B cell (primary cell): ENCODE results near the gene DDX28. TPM values are rescaled to one million over a fixed set of nuclear protein-coding genes. Genes with fewer than 3 reads are reported as not detected.
A peak's percentile ranks its signal among the peaks of the same experiment; 100 is the strongest.

ENCODE experiments used
- ATAC-seq: fragments of 200-7000 bp; cut with Tn5 transposase; one replicate; pipeline ENCODE4 v1.10.0; 2021; ENCODE audit warnings: low read depth, mild to moderate bottlenecking, moderate number of reproducible peaks, moderate library complexity
- CTCF ChIA-PET: fragments of 350-600 bp; sonication (Branson Sonifier 250); formaldehyde crosslinking; loops from one replicate; lab custom pipeline; 2021; ENCODE audit warnings: antibody characterized with exemption, inconsistent platforms; lab: Charles Lee
- POLR2A ChIA-PET: fragments of 350-600 bp; sonication (Branson Sonifier 250); formaldehyde crosslinking; loops from one replicate; lab custom pipeline; 2021; ENCODE audit warnings: antibody characterized with exemption; lab: Charles Lee
- DNase-seq: peaks from one replicate; pipeline ENCODE4 v3.0.0; 2013
- H2AFZ ChIP-seq: 2 replicates; pipeline ENCODE4 v1.6.1; 2012; ENCODE audit warnings: mild to moderate bottlenecking, low read depth, low read length; ENCODE audit not compliant: insufficient read depth, poor library complexity, severe bottlenecking
- H3K27ac ChIP-seq, 2 donors: 1 replicate in 1 of 2; 2 replicates in 1 of 2; pipeline ENCODE4 v1.5.1; 2012 to 2013; ENCODE audit warnings: low read length in 2 of 2, mild to moderate bottlenecking in 2 of 2, moderate library complexity in 1 of 2
- H3K27me3 ChIP-seq, 4 experiments: fragments of 200-600 bp in 1 of 4; sonication (generic) in 1 of 4; replicated peaks in 1 of 4; 1 replicate in 2 of 4; 2 replicates in 2 of 4; pipeline versions ENCODE4 v1.6.1 to v1.7.0; 2013 to 2016; ENCODE audit warnings: low read length in 3 of 4, mild to moderate bottlenecking in 2 of 4, mixed read lengths in 1 of 4, moderate library complexity in 1 of 4; ENCODE audit not compliant: insufficient read depth in 4 of 4, control insufficient read depth in 3 of 4; ENCODE audit errors: control extremely low read depth in 1 of 4
- H3K36me3 ChIP-seq, 2 experiments: replicated peaks in 1 of 2; 1 replicate in 1 of 2; 2 replicates in 1 of 2; pipeline versions ENCODE4 v1.6.1 to v1.7.1; 2013; ENCODE audit warnings: low read length in 1 of 2; ENCODE audit not compliant: insufficient read depth in 2 of 2, control insufficient read depth in 1 of 2; ENCODE audit errors: control extremely low read depth in 1 of 2, extremely low read depth in 1 of 2
- H3K4me1 ChIP-seq, 2 donors: fragments of 200-600 bp in 1 of 2; sonication (generic) in 1 of 2; 1 replicate in 1 of 2; 2 replicates in 1 of 2; pipeline versions ENCODE4 v1.5.1 to v1.6.1; 2013 to 2017; ENCODE audit warnings: low read length in 2 of 2; ENCODE audit not compliant: control insufficient read depth in 2 of 2, insufficient read depth in 2 of 2
- H3K4me2 ChIP-seq: replicated peaks from 2 replicates; pipeline ENCODE3; 2012; ENCODE audit warnings: mild to moderate bottlenecking, low read depth, low read length; ENCODE audit not compliant: poor library complexity, severe bottlenecking
- H3K4me3 ChIP-seq, 5 experiments: fragments of 200-600 bp in 1 of 5; sonication (generic) in 1 of 5; 1 replicate in 3 of 5; 2 replicates in 2 of 5; pipeline versions ENCODE4 v1.5.1 to v1.7.0; 2011 to 2016; ENCODE audit warnings: low read length in 4 of 5, mild to moderate bottlenecking in 4 of 5, low read depth in 2 of 5, control low read depth in 1 of 5, moderate library complexity in 1 of 5; ENCODE audit not compliant: insufficient read depth in 1 of 5; ENCODE audit errors: control extremely low read depth in 1 of 5, extremely low read depth in 1 of 5
- H3K79me2 ChIP-seq: fragments of 200-600 bp; sonication (generic); one replicate; pipeline ENCODE4 v1.6.0; 2016; ENCODE audit warnings: low read length; ENCODE audit not compliant: control insufficient read depth, insufficient read depth
- H3K9ac ChIP-seq: fragments of 200-600 bp; sonication (generic); 2 replicates; pipeline ENCODE4 v1.6.1; 2017; ENCODE audit warnings: mild to moderate bottlenecking, low read length, moderate library complexity
- H3K9me3 ChIP-seq, 3 donors: one replicate each; pipeline versions ENCODE4 v1.6.1 to v1.7.1; 2013; ENCODE audit warnings: low read length in 2 of 3; ENCODE audit not compliant: control insufficient read depth in 2 of 3, insufficient read depth in 1 of 3; ENCODE audit errors: control extremely low read depth in 1 of 3
- H4K20me1 ChIP-seq: 2 replicates; pipeline ENCODE4 v1.6.0; 2012; ENCODE audit warnings: mild to moderate bottlenecking, low read length; ENCODE audit not compliant: insufficient read depth, control insufficient read depth, poor library complexity, severe bottlenecking
- H3K27ac Mint-ChIP-seq: one replicate; pipeline ENCODE4 v1.8.0; 2021; ENCODE audit warnings: mixed read lengths
- H3K27me3 Mint-ChIP-seq: one replicate; pipeline ENCODE4 v1.8.0; 2021; ENCODE audit warnings: mixed read lengths
- H3K4me1 Mint-ChIP-seq: one replicate; pipeline ENCODE4 v1.8.0; 2021; ENCODE audit warnings: mixed read lengths
- H3K4me3 Mint-ChIP-seq: one replicate; pipeline ENCODE4 v1.8.0; 2021; ENCODE audit warnings: mixed read lengths
- H3K9me3 Mint-ChIP-seq: one replicate; pipeline ENCODE4 v1.8.0; 2022; ENCODE audit warnings: mixed read lengths; ENCODE audit not compliant: insufficient read depth
- EZH2 ChIP-seq: IDR thresholded peaks from 2 replicates; pipeline ENCODE4 v1.6.1; 2012; ENCODE audit warnings: borderline replicate concordance, low read depth, mild to moderate bottlenecking, moderate library complexity, low read length; ENCODE audit not compliant: insufficient read depth, poor library complexity, severe bottlenecking
- WGBS: methylation state at CpG from one replicate; pipeline ENCODE4 v1.1.5; 2013; ENCODE audit warnings: missing lambda C conversion rate; ENCODE audit not compliant: insufficient coverage; 5-methylcytosine and 5-hydroxymethylcytosine counted together
- intact Hi-C: fragments of 100-400 bp; cut with micrococcal nuclease; formaldehyde crosslinking; loops from one replicate; pipeline ENCODE4 v1.10.0; 2022
- polyA plus RNA-seq: library from polyadenylated mRNA; depleted of rRNA; stranded (reverse); fragments of >200 nt; gene quantifications from 2 replicates; pipeline ENCODE4 v1.2.3, GENCODE V29; 2012
- total RNA-seq, 2 donors: library from RNA; stranded (reverse); fragments of 120-200 nt in 1 of 2; gene quantifications; 1 replicate in 1 of 2; 2 replicates in 1 of 2; pipeline versions ENCODE4 v1.2.3 to v1.2.4, GENCODE V29; 2013 to 2022
- TF ChIP-seq, protein P1 (sequence below): fragments of 200-600 bp; IDR thresholded peaks from one replicate; pipeline ENCODE4 v1.8.0; 2022; ENCODE audit warnings: antibody characterized with exemption, mild to moderate bottlenecking

The DDX28 gene
- total and polyA plus RNA-seq, 2 donors (not counting 1 experiment from before 2014, with no cell fraction given): 8.0 to 20.2 TPM

GRCh38 chr16:67982011-67982696, 40.9 kb downstream of the DDX28 start:
- H3K4me1 Mint-ChIP-seq: peaks cover 24% of the 10 kb centered on the region
- Histone ChIP-seq H3K4me1 (peaks cover 19 to 31% of the 10 kb centered on the region in 2 donors), H3K79me2 (peaks cover 5% of the 10 kb centered on the region), H3K9me3 (no peaks in the 10 kb centered on the region), H4K20me1 (no peaks in the 10 kb centered on the region), H3K36me3 (no peaks in the 10 kb centered on the region), H3K4me3 (no peak overlapping the region), H3K27me3 (peaks cover 0 to 3% (median 0%) of the 10 kb centered on the region in 4 experiments), H3K4me2 (no peak overlapping the region), H3K9ac (no peak overlapping the region), H3K27ac (no peak overlapping the region), H2AFZ (no peak overlapping the region)
- no peaks in the 10 kb centered on the region for H3K27me3 Mint-ChIP-seq
- TF ChIP-seq EZH2: no peak
- TF ChIP-seq, protein P1, sequence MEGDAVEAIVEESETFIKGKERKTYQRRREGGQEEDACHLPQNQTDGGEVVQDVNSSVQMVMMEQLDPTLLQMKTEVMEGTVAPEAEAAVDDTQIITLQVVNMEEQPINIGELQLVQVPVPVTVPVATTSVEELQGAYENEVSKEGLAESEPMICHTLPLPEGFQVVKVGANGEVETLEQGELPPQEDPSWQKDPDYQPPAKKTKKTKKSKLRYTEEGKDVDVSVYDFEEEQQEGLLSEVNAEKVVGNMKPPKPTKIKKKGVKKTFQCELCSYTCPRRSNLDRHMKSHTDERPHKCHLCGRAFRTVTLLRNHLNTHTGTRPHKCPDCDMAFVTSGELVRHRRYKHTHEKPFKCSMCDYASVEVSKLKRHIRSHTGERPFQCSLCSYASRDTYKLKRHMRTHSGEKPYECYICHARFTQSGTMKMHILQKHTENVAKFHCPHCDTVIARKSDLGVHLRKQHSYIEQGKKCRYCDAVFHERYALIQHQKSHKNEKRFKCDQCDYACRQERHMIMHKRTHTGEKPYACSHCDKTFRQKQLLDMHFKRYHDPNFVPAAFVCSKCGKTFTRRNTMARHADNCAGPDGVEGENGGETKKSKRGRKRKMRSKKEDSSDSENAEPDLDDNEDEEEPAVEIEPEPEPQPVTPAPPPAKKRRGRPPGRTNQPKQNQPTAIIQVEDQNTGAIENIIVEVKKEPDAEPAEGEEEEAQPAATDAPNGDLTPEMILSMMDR: no peak
- no peak overlapping the region for H3K4me3 Mint-ChIP-seq
- POLR2A ChIA-PET: no interaction called here
- CTCF ChIA-PET: interaction anchor here (1.2 to 28.7 kb wide), 2 partner anchors 17 to 60 kb away, joined by 3 to 320 read pairs; no protein-coding TSS in a partner anchor
- no peaks in the 10 kb centered on the region for H3K9me3 Mint-ChIP-seq
- no peak overlapping the region for H3K27ac Mint-ChIP-seq
- WGBS: 98% methylated on average over 42 of the region's 49 CpGs
- no peak for DNase-seq
- no peak for ATAC-seq
- intact Hi-C loops: no loop called here

- H3K4me2 ChIP-seq: peak within 1 kb of the TSS; percentile 29
- DNase-seq (no peak), ATAC-seq (no peak)
- TF ChIP-seq, protein P1: no peak
- no peak for TF ChIP-seq EZH2
- no peaks in the 10 kb centered on the region for H3K36me3 ChIP-seq
- intact Hi-C loops: no loop called here
- no peak within 1 kb of the TSS for H3K9ac ChIP-seq
- Mint-ChIP-seq H3K9me3 (no peaks in the 10 kb centered on the region), H3K27ac (no peak within 1 kb of the TSS), H3K27me3 (no peaks in the 10 kb centered on the region), H3K4me1 (peaks cover 26% of the 10 kb centered on the region), H3K4me3 (no peak within 1 kb of the TSS)
- peaks cover 4% of the 10 kb centered on the region for H3K79me2 ChIP-seq
- ChIA-PET CTCF (interaction anchor here (28.7 kb wide), 1 partner anchor 62 kb away, joined by 320 read pairs; no protein-coding TSS in a partner anchor), POLR2A (no interaction called here)
- no peaks in the 10 kb centered on the region for H3K9me3 ChIP-seq
- H3K4me1 ChIP-seq: peaks cover 19 to 30% of the 10 kb centered on the region in 2 donors
- H3K27me3 ChIP-seq: peaks cover 0 to 3% (median 0%) of the 10 kb centered on the region in 4 experiments
- H3K27ac ChIP-seq: no peak within 1 kb of the TSS
- H4K20me1 ChIP-seq: no peaks in the 10 kb centered on the region
- WGBS: 74% methylated on average over 62 of the region's 62 CpGs
- H2AFZ ChIP-seq: no peak within 1 kb of the TSS
- no peak within 1 kb of the TSS for H3K4me3 ChIP-seq
Measured at GRCh38 chr16:67979955-67980678, 42.9 kb downstream of the DDX28 start, which contains the start of gene DPEP3. DPEP3 (minus strand) TSS chr16:67980499; CDS start chr16:67980380, 119 bp downstream.
